ENCODE results near the gene GDAP1L1. TPM values are rescaled to one million over a fixed set of nuclear protein-coding genes. Genes with fewer than 3 reads are reported as not detected.

Gene GDAP1L1
- total RNA-seq, 4 donors from 2014 or later: not detected

Other genes starting within 250 kb of the GDAP1L1 start
- 10 to 100 TPM; 18.3 to 86.6 (median 38.0) TPM for gene JPH2, start 60.1 kb upstream of the GDAP1L1 start, total RNA-seq
- gene OSER1, start 36.5 kb upstream of the GDAP1L1 start, total RNA-seq: 100 to 1,000 TPM in 1 of 4 donors, 10 to 100 TPM in 3; 73.0 to 114 (median 94.5) TPM
- 10 to 100 TPM in 1 of 4 donors, 1 to 10 TPM in 3; 7.6 to 10.1 (median 8.7) TPM for gene FITM2, start 63.9 kb downstream of the GDAP1L1 start, total RNA-seq
- gene R3HDML, start 89.7 kb downstream of the GDAP1L1 start, total RNA-seq: not detected
- under 1 TPM in 3 of 4 donors, not detected in 1; 0.29 to 0.83 (median 0.51) TPM for gene HNF4A, start 108.4 kb downstream of the GDAP1L1 start, total RNA-seq
- 1 to 10 TPM; 3.5 to 5.0 (median 4.7) TPM for gene TTPAL, start 228.6 kb downstream of the GDAP1L1 start, total RNA-seq